ENCODE data around the gene APOL1. TPM values are rescaled to one million over a fixed set of nuclear protein-coding genes. Genes with fewer than 3 reads are reported as not detected.

The APOL1 gene
- total and polyA plus RNA-seq, 2 donors (not counting 1 experiment from before 2014, with no cell fraction given), result 3.3 to 11.2 TPM

GRCh38 chr22:36226189-36226588 is 26.7 kb upstream of the APOL1 start:
- H4K20me1 ChIP-seq (ENCODE audit: control insufficient read depth, insufficient read depth, low read length, poor library complexity, severe bottlenecking), result no peaks in the 10 kb centered on the region
- H3K27ac ChIP-seq (ENCODE audit: low read length in 2 of 2), result no peak overlapping the region
- 100% methylated on average over 3 of the region's 5 CpGs for WGBS (ENCODE audit: insufficient coverage)
- H3K4me1 Mint-ChIP-seq, result peaks cover 5% of the 10 kb centered on the region
- no peaks in the 10 kb centered on the region for H3K4me1 ChIP-seq (ENCODE audit: control insufficient read depth in 2 of 2, insufficient read depth in 2 of 2, low read length in 2 of 2)
- TF ChIP-seq CTCF (IDR thresholded peaks at IDR 0.05) (no peak), EZH2 (IDR thresholded peaks at IDR 0.05; ENCODE audit: borderline replicate concordance, insufficient read depth, low read depth, low read length, poor library complexity, severe bottlenecking) (no peak)
- H3K4me3 Mint-ChIP-seq, result no peak overlapping the region
- intact Hi-C loops (cut with micrococcal nuclease), result no loop called here
- ChIA-PET CTCF (interaction anchor here (1.8 kb wide), 1 partner anchor 13 kb away, joined by 4 read pairs; the partner anchor contains the start of gene APOL2), POLR2A (no interaction called here)
- H3K4me3 ChIP-seq (ENCODE audit: control extremely low read depth in 1 of 5, extremely low read depth in 1 of 5, insufficient read depth in 1 of 5, low read depth in 2 of 5, low read length in 4 of 5), result no peak overlapping the region
- H3K27me3 ChIP-seq (replicated peaks in 1 of 4; ENCODE audit: control extremely low read depth in 1 of 4, control insufficient read depth in 3 of 4, insufficient read depth in 4 of 4, low read length in 3 of 4), result no peaks in the 10 kb centered on the region
- H3K9me3 Mint-ChIP-seq (ENCODE audit: insufficient read depth), result no peaks in the 10 kb centered on the region
- H3K27ac Mint-ChIP-seq, result no peak overlapping the region
- DNase-seq (no peak), ATAC-seq (ENCODE audit: low read depth) (no peak)
- peaks cover 3 to 30% of the 10 kb centered on the region in 2 experiments for H3K36me3 ChIP-seq (replicated peaks in 1 of 2; ENCODE audit: control extremely low read depth in 1 of 2, control insufficient read depth in 1 of 2, extremely low read depth in 1 of 2, insufficient read depth in 2 of 2, low read length in 1 of 2)
- H2AFZ ChIP-seq (ENCODE audit: insufficient read depth, low read depth, low read length, poor library complexity, severe bottlenecking), result no peak overlapping the region
- no peaks in the 10 kb centered on the region for H3K79me2 ChIP-seq (ENCODE audit: control insufficient read depth, insufficient read depth, low read length)
- no peaks in the 10 kb centered on the region for H3K9me3 ChIP-seq (ENCODE audit: control extremely low read depth in 1 of 3, control insufficient read depth in 2 of 3, insufficient read depth in 1 of 3, low read length in 2 of 3)
- no peak overlapping the region for H3K9ac ChIP-seq (ENCODE audit: low read length)
- no peak overlapping the region for H3K4me2 ChIP-seq (replicated peaks; ENCODE audit: low read depth, low read length, poor library complexity, severe bottlenecking)
- H3K27me3 Mint-ChIP-seq, result no peaks in the 10 kb centered on the region

GRCh38 chr22:36227396-36227795 is 25.5 kb upstream of the APOL1 start:
- intact Hi-C loops (cut with micrococcal nuclease), result no loop called here
- CTCF ChIA-PET, result interaction anchor here (1.0 to 1.6 kb wide), 2 partner anchors 10 to 47 kb away, joined by 3 read pairs; no protein-coding TSS in a partner anchor
- DNase-seq (no peak), ATAC-seq (ENCODE audit: low read depth) (no peak)
- Mint-ChIP-seq H3K27me3 (no peaks in the 10 kb centered on the region), H3K9me3 (ENCODE audit: insufficient read depth) (no peaks in the 10 kb centered on the region), H3K4me1 (peaks cover 6% of the 10 kb centered on the region), H3K27ac (no peak overlapping the region), H3K4me3 (no peak overlapping the region)
- Histone ChIP-seq H3K27me3 (replicated peaks in 1 of 4; ENCODE audit: control extremely low read depth in 1 of 4, control insufficient read depth in 3 of 4, insufficient read depth in 4 of 4, low read length in 3 of 4) (no peaks in the 10 kb centered on the region), H3K27ac (ENCODE audit: low read length in 2 of 2) (no peak overlapping the region), H3K36me3 (replicated peaks in 1 of 2; ENCODE audit: control extremely low read depth in 1 of 2, control insufficient read depth in 1 of 2, extremely low read depth in 1 of 2, insufficient read depth in 2 of 2, low read length in 1 of 2) (peaks cover 3 to 36% of the 10 kb centered on the region in 2 experiments), H3K4me2 (replicated peaks; ENCODE audit: low read depth, low read length, poor library complexity, severe bottlenecking) (no peak overlapping the region), H2AFZ (ENCODE audit: insufficient read depth, low read depth, low read length, poor library complexity, severe bottlenecking) (no peak overlapping the region), H3K4me3 (ENCODE audit: control extremely low read depth in 1 of 5, extremely low read depth in 1 of 5, insufficient read depth in 1 of 5, low read depth in 2 of 5, low read length in 4 of 5) (no peak overlapping the region), H4K20me1 (ENCODE audit: control insufficient read depth, insufficient read depth, low read length, poor library complexity, severe bottlenecking) (no peaks in the 10 kb centered on the region), H3K9ac (ENCODE audit: low read length) (no peak overlapping the region), H3K79me2 (ENCODE audit: control insufficient read depth, insufficient read depth, low read length) (no peaks in the 10 kb centered on the region), H3K9me3 (ENCODE audit: control extremely low read depth in 1 of 3, control insufficient read depth in 2 of 3, insufficient read depth in 1 of 3, low read length in 2 of 3) (no peaks in the 10 kb centered on the region), H3K4me1 (ENCODE audit: control insufficient read depth in 2 of 2, insufficient read depth in 2 of 2, low read length in 2 of 2) (peaks cover 0 to 2% of the 10 kb centered on the region in 2 donors)
- no peak for TF ChIP-seq CTCF (IDR thresholded peaks at IDR 0.05)
- TF ChIP-seq EZH2 (IDR thresholded peaks at IDR 0.05; ENCODE audit: borderline replicate concordance, insufficient read depth, low read depth, low read length, poor library complexity, severe bottlenecking), result no peak
- WGBS (ENCODE audit: insufficient coverage), result 93% methylated on average over 9 of the region's 9 CpGs
- POLR2A ChIA-PET, result no interaction called here

Data from B cell (primary cell).